ENCODE results near the gene SCMH1. TPM values are rescaled to one million over a fixed set of nuclear protein-coding genes. Genes with fewer than 3 reads are reported as not detected.

SCMH1 gene
- total and polyA plus RNA-seq, 2 experiments from 2014 or later = 48.1 to 52.3 TPM

DNA sequence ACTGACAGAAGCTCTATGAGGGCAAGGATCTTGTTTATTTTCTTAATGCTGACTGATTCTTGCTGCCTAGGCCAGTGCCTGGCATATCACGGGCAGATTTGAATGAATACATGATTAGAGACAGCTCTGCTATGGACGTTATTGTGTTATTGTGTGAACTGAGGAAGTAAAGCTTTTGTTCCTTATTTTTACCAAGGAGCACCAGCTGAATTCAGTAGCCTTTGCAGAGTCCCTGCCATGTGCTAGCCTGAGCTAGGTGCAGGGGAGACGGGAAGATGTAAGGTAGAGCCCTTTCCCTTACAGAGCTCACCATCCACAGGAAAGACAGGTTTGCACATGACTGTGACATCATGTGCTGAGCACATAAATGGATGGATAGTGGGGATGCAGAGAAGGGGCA is 36.0 kb upstream of the SCMH1 start:
- DNase-seq (ENCODE audit: low spot score) = no peak
- H3K36me3 ChIP-seq (replicated peaks; ENCODE audit: insufficient read depth, low read depth) = no peaks in the 10 kb centered on the region
- H2AFZ ChIP-seq = no peak overlapping the region
- no peak overlapping the region for H3K4me3 ChIP-seq
- H3K27me3 ChIP-seq = peaks cover 4% of the 10 kb centered on the region
- H3K9me2 ChIP-seq (replicated peaks; ENCODE audit: insufficient read depth) = no peaks in the 10 kb centered on the region
- H3K4me1 ChIP-seq (ENCODE audit: insufficient read depth) = no peaks in the 10 kb centered on the region
- H3K79me2 ChIP-seq = no peaks in the 10 kb centered on the region
- no peak overlapping the region for H3K4me2 ChIP-seq
- no peaks in the 10 kb centered on the region for H4K20me1 ChIP-seq (ENCODE audit: insufficient read depth, poor library complexity, severe bottlenecking)
- no peaks in the 10 kb centered on the region for H3K9me3 ChIP-seq (ENCODE audit: low read depth)
- TF ChIP-seq EZH2 (IDR thresholded peaks at IDR 0.05; ENCODE audit: borderline replicate concordance) (no peak), CTCF (IDR thresholded peaks at IDR 0.05; ENCODE audit: poor library complexity) (no peak), EZH2phosphoT487 (IDR thresholded peaks at IDR 0.05; ENCODE audit: low read depth, severe bottlenecking, unreplicated experiment) (no peak)
- no peak overlapping the region for H3K27ac ChIP-seq
- WGBS (ENCODE audit: low lambda C conversion rate, missing lambda C conversion rate) = 87% methylated on average over 3 of the region's 3 CpGs

DNA sequence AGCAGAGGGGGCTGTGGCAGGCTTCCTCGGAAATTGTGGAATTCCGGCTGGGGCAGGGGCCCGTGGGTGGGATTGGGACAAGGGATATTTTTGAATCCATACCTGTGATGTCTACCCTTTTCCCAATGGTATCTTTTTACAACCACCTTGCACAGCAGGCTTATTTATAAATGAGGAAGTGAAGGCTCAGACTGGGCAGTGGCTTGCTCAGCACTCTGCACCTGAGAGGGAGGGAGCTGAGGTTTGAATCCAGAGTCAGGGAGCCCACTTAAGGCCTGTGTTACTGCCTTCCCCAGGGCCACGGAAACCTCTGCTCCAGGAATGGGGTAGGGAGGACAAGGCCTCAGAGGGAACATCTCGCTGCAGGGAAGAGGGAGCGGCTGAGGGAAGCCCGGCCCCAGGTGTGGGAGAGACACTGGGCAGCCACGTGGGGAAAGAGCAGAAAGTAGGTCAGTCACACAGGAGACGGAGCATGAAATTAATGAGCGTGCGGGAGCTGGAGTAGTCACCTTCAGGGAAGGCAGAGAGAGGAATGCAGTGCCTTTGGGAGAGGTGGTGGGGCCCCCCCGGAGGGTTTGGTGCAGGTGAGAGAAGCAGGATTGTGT is 35.4 kb upstream of the SCMH1 start:
- H3K4me3 ChIP-seq = no peak overlapping the region
- H4K20me1 ChIP-seq (ENCODE audit: insufficient read depth, poor library complexity, severe bottlenecking) = no peaks in the 10 kb centered on the region
- TF ChIP-seq EZH2phosphoT487 (IDR thresholded peaks at IDR 0.05; ENCODE audit: low read depth, severe bottlenecking, unreplicated experiment) = no peak
- no peak for TF ChIP-seq EZH2 (IDR thresholded peaks at IDR 0.05; ENCODE audit: borderline replicate concordance)
- TF ChIP-seq CTCF (IDR thresholded peaks at IDR 0.05; ENCODE audit: poor library complexity) = no peak
- no peak for DNase-seq (ENCODE audit: low spot score)
- no peaks in the 10 kb centered on the region for H3K79me2 ChIP-seq
- WGBS (ENCODE audit: low lambda C conversion rate, missing lambda C conversion rate) = 78% methylated on average over 12 of the region's 12 CpGs
- H3K4me1 ChIP-seq (ENCODE audit: insufficient read depth) = no peaks in the 10 kb centered on the region
- H3K9me2 ChIP-seq (replicated peaks; ENCODE audit: insufficient read depth) = no peaks in the 10 kb centered on the region
- no peaks in the 10 kb centered on the region for H3K36me3 ChIP-seq (replicated peaks; ENCODE audit: insufficient read depth, low read depth)
- no peak overlapping the region for H2AFZ ChIP-seq
- peaks cover 4% of the 10 kb centered on the region for H3K27me3 ChIP-seq
- H3K9me3 ChIP-seq (ENCODE audit: low read depth) = no peaks in the 10 kb centered on the region
- no peak overlapping the region for H3K27ac ChIP-seq
- no peak overlapping the region for H3K4me2 ChIP-seq

- H2AFZ ChIP-seq = no peak overlapping the region
- H3K9me3 ChIP-seq (ENCODE audit: low read depth) = no peaks in the 10 kb centered on the region
- peaks cover 4% of the 10 kb centered on the region for H3K27me3 ChIP-seq
- H3K79me2 ChIP-seq = no peaks in the 10 kb centered on the region
- no peaks in the 10 kb centered on the region for H4K20me1 ChIP-seq (ENCODE audit: insufficient read depth, poor library complexity, severe bottlenecking)
- no peak overlapping the region for H3K4me2 ChIP-seq
- 93% methylated on average over 9 of the region's 9 CpGs for WGBS (ENCODE audit: low lambda C conversion rate, missing lambda C conversion rate)
- H3K4me1 ChIP-seq (ENCODE audit: insufficient read depth) = no peaks in the 10 kb centered on the region
- no peak for DNase-seq (ENCODE audit: low spot score)
- TF ChIP-seq EZH2phosphoT487 (IDR thresholded peaks at IDR 0.05; ENCODE audit: low read depth, severe bottlenecking, unreplicated experiment) = no peak
- TF ChIP-seq EZH2 (IDR thresholded peaks at IDR 0.05; ENCODE audit: borderline replicate concordance) = no peak
- no peak for TF ChIP-seq CTCF (IDR thresholded peaks at IDR 0.05; ENCODE audit: poor library complexity)
- H3K27ac ChIP-seq = no peak overlapping the region
- H3K9me2 ChIP-seq (replicated peaks; ENCODE audit: insufficient read depth) = no peaks in the 10 kb centered on the region
- no peaks in the 10 kb centered on the region for H3K36me3 ChIP-seq (replicated peaks; ENCODE audit: insufficient read depth, low read depth)
- no peak overlapping the region for H3K4me3 ChIP-seq
Measured at GRCh38 chr1:41275831-41276230, 33.7 kb upstream of the SCMH1 start.

Measured in hepatocyte (in vitro differentiated cells).